GM21786 (cell line): ENCODE data around the gene ATXN7L2.
A peak's percentile ranks its signal among the peaks of the same experiment; 100 is the strongest.

Experiments
- ATAC-seq: cut with Tn5 transposase; IDR thresholded peaks from one replicate; pipeline ENCODE4 v1.9.1; 2021; ENCODE audit not compliant: unreplicated experiment

Gene ATXN7L2

GRCh38 chr1:109476825-109477224 lies 6.9 kb upstream of the ATXN7L2 start:
- ATAC-seq: no peak

DNA sequence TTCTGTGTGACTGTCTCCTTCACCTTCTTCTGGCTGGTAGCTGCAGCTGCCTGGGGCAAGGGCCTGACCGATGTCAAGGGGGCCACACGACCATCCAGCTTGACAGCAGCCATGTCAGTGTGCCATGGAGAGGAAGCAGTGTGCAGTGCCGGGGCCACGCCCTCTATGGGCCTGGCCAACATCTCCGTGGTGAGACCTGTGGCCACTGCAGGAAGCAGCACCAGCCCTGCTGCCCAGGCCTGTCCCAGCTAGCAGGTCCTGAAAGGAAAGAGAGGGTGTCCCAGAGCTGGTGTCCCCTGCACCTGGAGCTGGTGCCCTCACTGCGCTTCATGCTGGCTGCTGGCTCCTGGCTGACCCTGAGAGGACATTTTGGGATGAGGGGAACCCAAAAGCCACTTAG lies 5.9 kb upstream of the ATXN7L2 start:
- ATAC-seq: no peak

DNA sequence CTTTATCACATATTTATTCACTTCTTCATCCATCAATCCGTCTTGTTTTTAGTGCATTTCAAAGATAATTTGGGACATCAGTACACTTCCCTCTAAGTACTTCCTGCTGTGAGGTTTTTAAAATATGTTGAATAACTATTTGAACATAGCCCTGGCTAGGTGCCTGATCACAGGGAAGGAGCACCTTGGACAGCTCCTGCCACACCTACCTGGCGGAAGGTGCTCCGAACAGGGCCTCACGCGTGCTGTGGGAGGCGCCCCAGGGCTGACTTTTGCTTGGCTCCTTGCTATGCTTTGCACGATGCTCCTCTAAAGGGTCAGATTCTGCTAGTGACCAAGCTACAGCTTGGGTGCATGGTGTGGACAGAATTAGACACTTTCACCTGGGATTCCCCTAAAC lies 4.9 kb upstream of the ATXN7L2 start:
- no peak for ATAC-seq

GRCh38 chr1:109479311-109479710 lies 4.4 kb upstream of the ATXN7L2 start:
- no peak for ATAC-seq

- no peak for ATAC-seq
These were observed 3.8 kb upstream of the ATXN7L2 start for GRCh38 chr1:109479901-109480300.

DNA sequence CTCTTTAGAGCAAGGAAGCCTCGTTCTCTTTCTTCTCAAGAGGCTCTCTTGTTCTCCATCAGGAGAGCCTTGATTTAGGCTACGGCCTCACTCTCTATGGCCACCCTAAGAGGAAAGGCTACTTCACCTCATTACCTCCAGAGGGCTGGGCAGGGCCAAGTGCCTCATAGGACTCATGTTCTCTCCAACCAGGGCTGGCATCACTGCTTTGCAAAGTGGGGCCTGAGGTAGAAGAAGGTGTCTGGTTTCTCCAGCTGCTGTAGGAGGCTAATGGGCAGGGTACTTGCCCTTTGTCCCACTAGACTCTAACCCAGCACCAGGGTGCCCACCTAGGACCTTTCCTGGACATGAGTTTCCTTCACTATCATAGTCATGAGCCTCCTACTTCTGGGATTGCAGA lies 2.1 kb upstream of the ATXN7L2 start:
- no peak for ATAC-seq

DNA sequence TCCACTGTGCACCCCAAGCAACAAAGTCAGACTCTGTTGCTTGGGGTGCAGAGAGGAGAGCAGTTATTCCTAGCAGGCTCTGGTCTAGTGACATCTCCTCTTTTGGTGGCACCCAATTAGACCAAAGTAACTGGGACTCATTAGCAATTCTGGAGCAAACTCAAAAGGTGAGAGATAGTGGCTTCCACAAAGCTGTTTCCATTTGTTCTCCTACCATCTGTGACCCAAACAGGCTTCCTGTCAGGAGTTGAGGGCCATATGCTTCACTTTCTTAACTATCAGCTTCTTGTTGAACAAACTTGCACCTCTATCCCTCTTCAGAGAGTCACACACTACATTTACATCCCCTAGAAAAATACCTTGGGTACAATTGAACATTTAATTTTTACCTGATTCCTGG lies 1.5 kb upstream of the ATXN7L2 start:
- ATAC-seq: no peak

- peak; percentile 23 for ATAC-seq
These were observed 674 bp upstream of the ATXN7L2 start for GRCh38 chr1:109482791-109483671.

GRCh38 chr1:109484519-109484975 lies 842 bp downstream of the ATXN7L2 start:
- ATAC-seq: no peak

DNA sequence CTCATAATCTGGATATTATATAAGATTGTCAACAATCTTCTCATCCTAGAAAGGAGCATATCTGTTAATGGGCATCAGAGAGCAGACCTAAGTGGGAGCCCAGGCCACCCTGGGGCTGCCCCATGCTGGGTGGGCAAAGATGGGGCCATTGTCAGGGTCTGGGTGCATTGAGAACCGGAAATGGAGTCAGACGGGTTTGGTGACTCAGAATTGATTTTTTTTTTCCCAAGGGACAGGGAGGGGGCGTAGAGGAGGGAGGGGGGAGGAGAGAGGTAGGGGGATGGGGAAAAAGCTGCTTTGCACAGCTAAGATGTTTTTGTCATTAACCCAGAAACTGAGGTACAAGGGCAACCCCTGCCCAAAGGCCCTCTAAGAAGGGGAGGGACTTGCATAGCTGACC lies 1.3 kb downstream of the ATXN7L2 start:
- ATAC-seq: no peak

- ATAC-seq: no peak
These were observed 3.6 kb downstream of the ATXN7L2 start for GRCh38 chr1:109487261-109487660.

GRCh38 chr1:109488201-109488600 lies 4.5 kb downstream of the ATXN7L2 start:
- no peak for ATAC-seq

GRCh38 chr1:109488696-109489095 lies 5.0 kb downstream of the ATXN7L2 start:
- ATAC-seq: no peak

- ATAC-seq: no peak
These were observed 6.6 kb downstream of the ATXN7L2 start for GRCh38 chr1:109490029-109490933.

DNA sequence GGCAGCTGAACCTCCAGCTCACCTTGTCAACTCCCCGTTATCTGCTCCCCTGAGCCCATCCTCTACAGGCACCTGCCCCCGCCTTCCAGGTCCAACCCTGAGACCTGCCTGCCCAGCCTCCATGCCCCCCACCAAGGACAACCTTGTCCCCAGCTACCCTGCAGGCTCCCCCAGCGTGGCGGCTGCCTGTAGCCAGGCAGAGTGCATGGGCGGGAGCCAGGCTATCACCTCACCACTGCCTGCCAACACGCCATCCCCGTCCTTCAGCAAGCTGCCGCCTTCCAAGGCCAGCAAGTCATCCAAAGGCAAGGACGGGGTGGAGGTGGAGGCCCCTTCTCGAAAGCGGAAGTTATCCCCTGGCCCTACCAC lies 7.2 kb downstream of the ATXN7L2 start:
- ATAC-seq: no peak

GRCh38 chr1:109491372-109491771 lies 7.7 kb downstream of the ATXN7L2 start:
- ATAC-seq: no peak

DNA sequence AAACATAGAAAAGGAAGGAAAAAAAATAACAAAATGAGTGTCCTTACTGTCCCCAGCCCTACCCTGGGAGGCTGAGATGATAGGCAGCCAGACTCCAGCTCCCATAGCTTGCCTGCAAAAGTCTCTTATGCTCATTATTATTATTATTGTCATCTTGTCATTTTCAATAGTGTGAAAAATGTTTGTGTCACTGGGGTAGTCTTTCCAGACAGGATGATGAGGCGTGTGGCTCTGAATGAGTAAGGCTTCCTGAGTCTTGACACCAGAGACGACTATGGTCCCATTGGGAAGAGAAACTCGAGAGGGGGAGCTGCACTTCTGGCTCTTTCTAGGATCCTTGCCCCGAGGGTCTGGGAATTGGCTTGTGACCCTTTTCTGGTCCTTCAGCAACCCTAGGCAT lies 9.1 kb downstream of the ATXN7L2 start:
- ATAC-seq: no peak

DNA sequence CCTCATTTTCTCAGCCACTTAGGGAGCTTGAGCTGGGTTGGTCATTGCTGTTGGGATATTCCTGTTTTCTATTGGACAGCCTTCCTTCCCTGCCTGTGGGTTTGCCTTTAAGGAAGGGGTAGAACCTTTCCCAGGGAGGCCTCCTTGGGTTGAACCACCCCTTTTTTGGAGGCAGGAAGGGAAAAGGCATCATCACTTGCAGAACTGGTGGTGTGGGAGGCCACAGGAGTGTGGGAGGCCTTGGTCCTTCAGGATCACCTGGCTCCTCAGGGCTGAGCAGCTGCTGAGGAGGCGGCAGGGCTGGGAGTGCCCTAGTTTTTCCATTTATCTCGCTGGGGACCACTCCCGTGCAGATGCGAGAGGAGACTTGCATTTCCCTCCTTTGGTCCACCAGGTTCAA lies 9.5 kb downstream of the ATXN7L2 start:
- no peak for ATAC-seq

GRCh38 chr1:109493805-109494539 lies 10.3 kb downstream of the ATXN7L2 start, which contains the start of gene CYB561D1:
CYB561D1 (plus strand) TSS chr1:109494094; CDS start chr1:109494140, 46 bp downstream.
- ATAC-seq: peak; percentile 91

- no peak for ATAC-seq
These were observed 12.0 kb downstream of the ATXN7L2 start for GRCh38 chr1:109495738-109496137.
